Breast epithelium (tissue), 4 donors: Measurements from ENCODE around the gene CCL17. TPM values are rescaled to one million over a fixed set of nuclear protein-coding genes. Genes with fewer than 3 reads are reported as not detected.

Source experiments
- DNase-seq, 2 donors: peaks; one replicate each; pipeline ENCODE4 v3.0.0-alpha.2; 2019; ENCODE audit warnings: low spot score in 2 of 2
- H3K27ac ChIP-seq, 2 donors: fragments of 200-600 bp; sonication (generic) in 1 of 2; one replicate each; pipeline ENCODE4 v1.5.1; 2016 to 2019; ENCODE audit warnings: mild to moderate bottlenecking in 1 of 2
- H3K27me3 ChIP-seq, 2 donors: fragments of 200-600 bp; sonication (generic) in 1 of 2; one replicate each; pipeline versions ENCODE4 v1.5.1 to v1.6.0; 2017 to 2019; ENCODE audit warnings: control low read depth in 1 of 2, mild to moderate bottlenecking in 1 of 2
- H3K36me3 ChIP-seq: fragments of 200-600 bp; one replicate; pipeline ENCODE4 v1.5.1; 2019
- H3K4me1 ChIP-seq, 2 donors: fragments of 200-600 bp; sonication (generic); one replicate each; pipeline ENCODE4 v1.5.1; 2016 to 2019; ENCODE audit warnings: control low read depth in 1 of 2
- H3K4me3 ChIP-seq, 3 donors: fragments of 200-600 bp; sonication (generic); 1 replicate in 2 of 3; 2 replicates in 1 of 3; pipeline ENCODE4 v1.5.1; 2016 to 2019; ENCODE audit warnings: mild to moderate bottlenecking in 3 of 3, moderate library complexity in 2 of 3
- H3K9me3 ChIP-seq, 2 donors: fragments of 200-600 bp; sonication (generic) in 1 of 2; one replicate each; pipeline ENCODE4 v1.5.1; 2016 to 2019; ENCODE audit warnings: control low read depth in 1 of 2
- POLR2A ChIP-seq: fragments of 450-650 bp; IDR thresholded peaks from one replicate; pipeline ENCODE4 v1.6.1; 2016; ENCODE audit warnings: antibody characterized with exemption, mild to moderate bottlenecking, moderate library complexity
- POLR2AphosphoS5 ChIP-seq, 3 donors: sonication (generic); formaldehyde crosslinking; IDR thresholded peaks; one replicate each; pipeline ENCODE4 v1.6.1; 2017; ENCODE audit warnings: antibody characterized with exemption in 3 of 3
- intact Hi-C: fragments of 100-400 bp; cut with DNase I; formaldehyde crosslinking; loops from one replicate; pipeline ENCODE4 v1.15.1; 2023; ENCODE audit warnings: low total_unique reads
- total RNA-seq, 3 donors: library from RNA; depleted of rRNA; stranded (reverse); fragments of >200 nt; gene quantifications; one replicate each; pipeline ENCODE4 v1.1.0, GENCODE V29; 2016
- TF ChIP-seq, protein P1 (sequence below), 3 donors: fragments of 450-650 bp; IDR thresholded peaks; one replicate each; pipeline ENCODE4 v1.5.1; 2016 to 2017; ENCODE audit warnings: antibody characterized with exemption in 3 of 3, mild to moderate bottlenecking in 3 of 3, moderate library complexity in 3 of 3

CCL17 gene
- total RNA-seq: not detected

DNA sequence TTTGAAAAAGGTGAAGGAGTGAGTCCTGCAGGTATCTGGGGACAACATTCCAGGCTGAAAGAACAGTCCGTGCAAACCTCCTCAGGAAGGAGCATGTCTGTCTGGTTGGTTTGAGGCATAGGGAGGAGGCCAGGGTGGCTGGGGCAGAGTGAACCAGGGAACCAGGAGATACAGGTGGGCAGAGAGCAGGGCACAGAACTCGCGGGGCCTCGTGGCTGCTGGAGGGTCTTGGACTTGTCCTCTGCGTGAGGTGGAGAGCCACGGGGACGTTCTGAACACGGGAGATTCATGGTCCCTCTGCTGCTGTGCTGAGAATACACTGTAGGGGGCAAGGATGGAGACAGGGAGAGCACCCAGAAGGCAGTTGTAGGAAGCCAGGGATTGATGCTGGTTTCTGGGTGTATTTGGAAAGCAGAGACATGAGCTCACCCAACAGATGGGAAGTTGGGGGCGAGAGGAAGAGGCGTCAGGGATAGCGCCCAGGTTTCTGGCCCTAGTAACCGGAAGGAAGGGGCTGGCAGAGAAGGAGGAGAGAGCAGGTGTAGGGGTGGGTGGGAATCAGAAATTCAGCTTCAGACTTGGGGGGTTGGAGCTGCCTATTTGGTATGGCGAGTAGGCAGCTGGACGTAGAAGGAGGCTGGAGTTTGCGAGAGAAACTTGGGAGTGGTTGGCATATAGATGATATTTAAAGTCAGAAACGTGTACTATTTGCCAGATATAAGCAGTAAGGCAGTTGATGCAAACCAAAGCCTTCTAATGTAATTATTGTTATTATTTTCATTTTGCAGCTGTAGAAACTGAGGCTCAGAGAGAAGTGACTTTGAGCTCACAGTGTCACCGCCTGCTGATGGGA, at the start of gene CCL17:
TSS of gene CCL17 (plus strand) at position 803 of the 853 bp plus-strand sequence. CDS start 9,166 bp downstream, outside the sequence.
- no peak within 1 kb of the TSS for H3K4me3 ChIP-seq
- no peaks in the 10 kb centered on the region for H3K27me3 ChIP-seq
- no peaks in the 10 kb centered on the region for H3K9me3 ChIP-seq
- no peak within 1 kb of the TSS for H3K27ac ChIP-seq
- no peaks in the 10 kb centered on the region for H3K4me1 ChIP-seq
- no peak for DNase-seq
- H3K36me3 ChIP-seq: no peaks in the 10 kb centered on the region
- intact Hi-C loops: no loop called here
- TF ChIP-seq POLR2AphosphoS5 (IDR thresholded peaks at IDR 0.05): no peak

DNA sequence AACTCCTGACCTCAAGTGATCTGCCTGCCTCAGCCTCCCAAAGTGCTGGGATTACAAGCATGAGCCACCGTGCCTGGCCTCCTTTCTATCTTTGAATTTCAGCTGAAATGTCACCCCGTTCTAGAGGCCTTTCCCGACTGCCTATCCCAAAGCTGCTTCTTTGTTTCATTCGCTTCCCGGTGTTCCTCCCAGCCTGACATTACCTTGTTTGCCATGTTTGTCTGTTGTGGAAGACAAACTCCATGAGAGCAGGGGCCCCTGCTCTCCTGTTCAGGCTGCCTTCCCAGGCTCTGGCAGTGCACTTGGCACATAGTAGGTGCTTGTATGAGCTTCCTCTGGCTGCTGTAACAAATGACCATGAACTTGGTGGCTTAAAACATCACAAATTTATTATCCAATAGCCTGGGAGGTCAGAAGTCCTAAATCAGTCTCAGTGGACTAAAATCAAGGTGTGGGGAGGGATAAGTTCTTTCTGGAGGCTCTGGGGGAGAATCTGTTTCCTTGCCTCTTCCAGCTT, 48.6 kb upstream of the CCL17 start:
- Histone ChIP-seq H3K27ac (no peak overlapping the region), H3K27me3 (no peaks in the 10 kb centered on the region), H3K4me1 (no peaks in the 10 kb centered on the region), H3K9me3 (no peaks in the 10 kb centered on the region), H3K4me3 (no peak overlapping the region), H3K36me3 (no peaks in the 10 kb centered on the region)
- intact Hi-C loops: no loop called here
- TF ChIP-seq, protein P1, sequence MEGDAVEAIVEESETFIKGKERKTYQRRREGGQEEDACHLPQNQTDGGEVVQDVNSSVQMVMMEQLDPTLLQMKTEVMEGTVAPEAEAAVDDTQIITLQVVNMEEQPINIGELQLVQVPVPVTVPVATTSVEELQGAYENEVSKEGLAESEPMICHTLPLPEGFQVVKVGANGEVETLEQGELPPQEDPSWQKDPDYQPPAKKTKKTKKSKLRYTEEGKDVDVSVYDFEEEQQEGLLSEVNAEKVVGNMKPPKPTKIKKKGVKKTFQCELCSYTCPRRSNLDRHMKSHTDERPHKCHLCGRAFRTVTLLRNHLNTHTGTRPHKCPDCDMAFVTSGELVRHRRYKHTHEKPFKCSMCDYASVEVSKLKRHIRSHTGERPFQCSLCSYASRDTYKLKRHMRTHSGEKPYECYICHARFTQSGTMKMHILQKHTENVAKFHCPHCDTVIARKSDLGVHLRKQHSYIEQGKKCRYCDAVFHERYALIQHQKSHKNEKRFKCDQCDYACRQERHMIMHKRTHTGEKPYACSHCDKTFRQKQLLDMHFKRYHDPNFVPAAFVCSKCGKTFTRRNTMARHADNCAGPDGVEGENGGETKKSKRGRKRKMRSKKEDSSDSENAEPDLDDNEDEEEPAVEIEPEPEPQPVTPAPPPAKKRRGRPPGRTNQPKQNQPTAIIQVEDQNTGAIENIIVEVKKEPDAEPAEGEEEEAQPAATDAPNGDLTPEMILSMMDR (IDR thresholded peaks at IDR 0.05): no peak
- TF ChIP-seq POLR2AphosphoS5 (IDR thresholded peaks at IDR 0.05): no peak
- no peak for TF ChIP-seq POLR2A
- no peak for DNase-seq

DNA sequence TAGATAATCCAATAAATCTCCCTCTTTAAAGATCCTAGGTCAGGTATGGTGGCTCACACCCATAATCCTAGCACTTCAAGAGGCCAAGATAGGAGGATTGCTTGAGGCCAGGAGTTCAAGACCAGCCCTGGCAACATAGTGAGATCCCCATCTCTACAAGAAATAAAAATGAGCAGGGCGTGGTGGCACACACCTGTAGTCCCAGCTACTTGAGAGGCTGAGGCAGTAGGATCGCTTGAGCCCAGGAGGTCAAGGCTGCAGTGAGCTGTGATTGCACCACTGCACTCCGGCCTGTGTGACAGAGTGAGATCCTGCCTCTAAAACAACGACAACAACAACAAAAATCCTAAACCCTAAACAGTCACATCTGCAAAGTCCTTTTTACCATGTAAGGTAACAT, 48.0 kb upstream of the CCL17 start:
- Histone ChIP-seq H3K4me1 (no peaks in the 10 kb centered on the region), H3K27ac (no peak overlapping the region), H3K4me3 (no peak overlapping the region), H3K9me3 (no peaks in the 10 kb centered on the region), H3K27me3 (no peaks in the 10 kb centered on the region), H3K36me3 (no peaks in the 10 kb centered on the region)
- intact Hi-C loops: no loop called here
- no peak for TF ChIP-seq POLR2A
- no peak for TF ChIP-seq POLR2AphosphoS5 (IDR thresholded peaks at IDR 0.05)
- TF ChIP-seq, protein P1 (IDR thresholded peaks at IDR 0.05): no peak
- no peak for DNase-seq

- H3K36me3 ChIP-seq: no peaks in the 10 kb centered on the region
- H3K9me3 ChIP-seq: no peaks in the 10 kb centered on the region
- no peaks in the 10 kb centered on the region for H3K27me3 ChIP-seq
- DNase-seq: no peak
- no peaks in the 10 kb centered on the region for H3K4me1 ChIP-seq
- intact Hi-C loops: no loop called here
- H3K4me3 ChIP-seq: no peak overlapping the region
- no peak overlapping the region for H3K27ac ChIP-seq
- TF ChIP-seq, protein P1 (IDR thresholded peaks at IDR 0.05): no peak
- no peak for TF ChIP-seq POLR2AphosphoS5 (IDR thresholded peaks at IDR 0.05)
- TF ChIP-seq POLR2A: no peak
Measured at GRCh38 chr16:57357330-57358085, 47.1 kb upstream of the CCL17 start.

DNA sequence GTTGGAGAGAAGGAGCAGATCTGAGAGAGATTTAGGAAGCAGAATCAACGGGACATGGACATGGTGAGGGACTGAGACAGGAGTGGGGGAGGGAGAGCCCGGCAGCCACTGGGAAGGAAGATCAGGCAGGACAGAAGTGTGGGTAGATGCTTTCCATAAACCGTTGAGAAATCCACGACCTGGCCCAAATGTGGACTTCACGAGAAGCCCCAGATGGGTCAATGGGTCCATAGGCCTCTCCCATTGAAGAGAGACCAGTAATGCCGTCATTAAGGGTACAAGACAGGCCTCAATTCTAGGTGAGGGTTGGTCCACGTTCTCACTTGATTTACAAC, 46.5 kb upstream of the CCL17 start:
- no peak overlapping the region for H3K27ac ChIP-seq
- no peaks in the 10 kb centered on the region for H3K9me3 ChIP-seq
- H3K4me1 ChIP-seq: no peaks in the 10 kb centered on the region
- H3K27me3 ChIP-seq: no peaks in the 10 kb centered on the region
- intact Hi-C loops: no loop called here
- no peaks in the 10 kb centered on the region for H3K36me3 ChIP-seq
- TF ChIP-seq POLR2A: no peak
- TF ChIP-seq, protein P1 (IDR thresholded peaks at IDR 0.05): no peak
- no peak for TF ChIP-seq POLR2AphosphoS5 (IDR thresholded peaks at IDR 0.05)
- DNase-seq: no peak
- H3K4me3 ChIP-seq: no peak overlapping the region
